Neural cell (in vitro differentiated cells): ENCODE results near the gene OR8K3.

Experiments
- EP300 ChIP-seq: fragments of 450-650 bp; conservative IDR thresholded peaks from 2 replicates; pipeline ENCODE4 v1.6.1; 2014; ENCODE audit warnings: antibody characterized with exemption, mild to moderate bottlenecking, moderate library complexity; ENCODE audit not compliant: poor library complexity, severe bottlenecking
- EZH2 ChIP-seq: fragments of 200-600, 300-800 bp; shearing (Covaris generic), sonication (generic); IDR thresholded peaks from 2 replicates; pipeline ENCODE4 v1.6.1; 2014; ENCODE audit warnings: antibody characterized with exemption, low read length, borderline replicate concordance, mild to moderate bottlenecking; ENCODE audit not compliant: insufficient read depth, poor library complexity, severe bottlenecking
- MXI1 ChIP-seq: fragments of 450-650 bp; conservative IDR thresholded peaks from 2 replicates; pipeline ENCODE4 v1.6.1; 2014; ENCODE audit warnings: antibody characterized with exemption, mild to moderate bottlenecking; ENCODE audit not compliant: poor library complexity, severe bottlenecking
- POLR2AphosphoS5 ChIP-seq: IDR thresholded peaks from 2 replicates; pipeline ENCODE4 v1.6.1; 2012
- RAD21 ChIP-seq: fragments of 450-650 bp; conservative IDR thresholded peaks from 2 replicates; pipeline ENCODE4 v1.6.1; 2014; ENCODE audit warnings: antibody characterized with exemption, mild to moderate bottlenecking, moderate library complexity
- TF ChIP-seq, protein P1 (sequence below): fragments of 450-650 bp; IDR thresholded peaks from 2 replicates; pipeline ENCODE4 v1.5.1; 2014; ENCODE audit warnings: antibody characterized with exemption, mild to moderate bottlenecking, moderate library complexity; ENCODE audit not compliant: poor library complexity, severe bottlenecking
- TF ChIP-seq, protein P2 (sequence below): IDR thresholded peaks from 2 replicates; pipeline ENCODE4 v1.6.1; 2012; ENCODE audit warnings: borderline replicate concordance

DNA sequence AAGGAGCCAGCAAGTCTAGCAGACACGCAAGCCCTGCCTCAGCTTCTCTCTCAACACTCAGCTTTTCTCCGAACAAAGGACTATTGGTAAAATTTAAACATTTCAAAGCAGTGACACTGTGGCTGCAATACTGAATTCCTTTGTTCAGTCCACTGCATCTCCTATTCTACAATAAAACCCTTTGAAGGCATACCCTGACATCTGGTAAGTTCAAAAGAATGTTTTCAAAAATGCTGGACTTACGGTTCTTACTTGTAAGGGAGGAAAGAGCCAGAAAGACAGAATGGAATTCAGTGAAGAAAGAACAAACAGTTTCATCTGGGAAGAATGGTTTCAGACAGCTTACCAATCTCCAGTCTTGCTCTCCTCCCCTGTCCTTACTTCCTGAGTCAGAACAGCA lies 18.2 kb downstream of the OR8K3 start:
- no peak for TF ChIP-seq EZH2
- TF ChIP-seq, protein P1, sequence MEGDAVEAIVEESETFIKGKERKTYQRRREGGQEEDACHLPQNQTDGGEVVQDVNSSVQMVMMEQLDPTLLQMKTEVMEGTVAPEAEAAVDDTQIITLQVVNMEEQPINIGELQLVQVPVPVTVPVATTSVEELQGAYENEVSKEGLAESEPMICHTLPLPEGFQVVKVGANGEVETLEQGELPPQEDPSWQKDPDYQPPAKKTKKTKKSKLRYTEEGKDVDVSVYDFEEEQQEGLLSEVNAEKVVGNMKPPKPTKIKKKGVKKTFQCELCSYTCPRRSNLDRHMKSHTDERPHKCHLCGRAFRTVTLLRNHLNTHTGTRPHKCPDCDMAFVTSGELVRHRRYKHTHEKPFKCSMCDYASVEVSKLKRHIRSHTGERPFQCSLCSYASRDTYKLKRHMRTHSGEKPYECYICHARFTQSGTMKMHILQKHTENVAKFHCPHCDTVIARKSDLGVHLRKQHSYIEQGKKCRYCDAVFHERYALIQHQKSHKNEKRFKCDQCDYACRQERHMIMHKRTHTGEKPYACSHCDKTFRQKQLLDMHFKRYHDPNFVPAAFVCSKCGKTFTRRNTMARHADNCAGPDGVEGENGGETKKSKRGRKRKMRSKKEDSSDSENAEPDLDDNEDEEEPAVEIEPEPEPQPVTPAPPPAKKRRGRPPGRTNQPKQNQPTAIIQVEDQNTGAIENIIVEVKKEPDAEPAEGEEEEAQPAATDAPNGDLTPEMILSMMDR: no peak
- no peak for TF ChIP-seq POLR2AphosphoS5
- no peak for TF ChIP-seq EP300
- TF ChIP-seq, protein P2, sequence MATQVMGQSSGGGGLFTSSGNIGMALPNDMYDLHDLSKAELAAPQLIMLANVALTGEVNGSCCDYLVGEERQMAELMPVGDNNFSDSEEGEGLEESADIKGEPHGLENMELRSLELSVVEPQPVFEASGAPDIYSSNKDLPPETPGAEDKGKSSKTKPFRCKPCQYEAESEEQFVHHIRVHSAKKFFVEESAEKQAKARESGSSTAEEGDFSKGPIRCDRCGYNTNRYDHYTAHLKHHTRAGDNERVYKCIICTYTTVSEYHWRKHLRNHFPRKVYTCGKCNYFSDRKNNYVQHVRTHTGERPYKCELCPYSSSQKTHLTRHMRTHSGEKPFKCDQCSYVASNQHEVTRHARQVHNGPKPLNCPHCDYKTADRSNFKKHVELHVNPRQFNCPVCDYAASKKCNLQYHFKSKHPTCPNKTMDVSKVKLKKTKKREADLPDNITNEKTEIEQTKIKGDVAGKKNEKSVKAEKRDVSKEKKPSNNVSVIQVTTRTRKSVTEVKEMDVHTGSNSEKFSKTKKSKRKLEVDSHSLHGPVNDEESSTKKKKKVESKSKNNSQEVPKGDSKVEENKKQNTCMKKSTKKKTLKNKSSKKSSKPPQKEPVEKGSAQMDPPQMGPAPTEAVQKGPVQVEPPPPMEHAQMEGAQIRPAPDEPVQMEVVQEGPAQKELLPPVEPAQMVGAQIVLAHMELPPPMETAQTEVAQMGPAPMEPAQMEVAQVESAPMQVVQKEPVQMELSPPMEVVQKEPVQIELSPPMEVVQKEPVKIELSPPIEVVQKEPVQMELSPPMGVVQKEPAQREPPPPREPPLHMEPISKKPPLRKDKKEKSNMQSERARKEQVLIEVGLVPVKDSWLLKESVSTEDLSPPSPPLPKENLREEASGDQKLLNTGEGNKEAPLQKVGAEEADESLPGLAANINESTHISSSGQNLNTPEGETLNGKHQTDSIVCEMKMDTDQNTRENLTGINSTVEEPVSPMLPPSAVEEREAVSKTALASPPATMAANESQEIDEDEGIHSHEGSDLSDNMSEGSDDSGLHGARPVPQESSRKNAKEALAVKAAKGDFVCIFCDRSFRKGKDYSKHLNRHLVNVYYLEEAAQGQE: no peak
- TF ChIP-seq RAD21: no peak
- TF ChIP-seq MXI1: no peak
